ENCODE results near the gene SMKR1.
A peak's percentile ranks its signal among the peaks of the same experiment; 100 is the strongest.
"Not testable (repeated sequence)": the region's sequence is repeated elsewhere in the genome, so short reads cannot be mapped to it uniquely, and the experiment has no call there.

Gene SMKR1

GRCh38 chr7:129530795-129531391 is 28.6 kb downstream of the SMKR1 start:
- no peak for DNase-seq

GRCh38 chr7:129531721-129532120 is 29.4 kb downstream of the SMKR1 start:
- no peak for DNase-seq

GRCh38 chr7:129532375-129532774 is 30.0 kb downstream of the SMKR1 start:
- DNase-seq = no peak

DNA sequence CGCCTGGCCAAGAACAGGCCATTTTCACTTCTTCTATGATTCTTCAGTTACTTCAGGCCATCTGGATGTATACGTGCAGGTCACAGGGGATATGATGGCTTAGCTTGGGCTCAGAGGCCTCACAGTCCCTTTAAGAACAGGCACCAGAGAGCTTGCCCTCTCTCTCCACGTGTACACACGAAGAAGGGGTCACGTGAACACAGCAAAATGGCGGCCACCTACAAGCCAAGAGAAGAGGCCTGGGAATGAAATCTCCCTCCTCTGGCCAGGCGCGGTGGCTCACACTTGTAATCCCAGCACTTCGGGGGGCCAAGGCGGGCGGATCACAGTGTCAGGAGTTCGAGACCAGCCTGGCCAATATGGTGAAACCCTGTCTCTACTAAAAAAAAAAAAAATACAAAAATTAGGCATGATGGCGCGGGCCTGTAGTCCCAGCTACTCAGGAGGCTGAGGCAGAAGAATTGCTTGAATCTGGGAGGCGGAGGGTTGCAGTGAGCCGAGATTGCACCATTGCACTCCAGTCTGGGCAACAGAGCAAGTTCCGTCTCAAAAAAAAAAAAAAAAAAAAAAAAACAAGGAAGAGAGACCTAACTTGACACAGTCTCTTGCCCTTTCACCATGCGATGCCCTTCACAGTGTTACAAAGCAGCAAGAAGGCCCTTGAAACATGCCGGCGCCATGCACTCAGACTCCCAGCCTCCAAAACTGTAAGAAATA is 32.4 kb downstream of the SMKR1 start:
- not testable (repeated sequence) for DNase-seq

DNA sequence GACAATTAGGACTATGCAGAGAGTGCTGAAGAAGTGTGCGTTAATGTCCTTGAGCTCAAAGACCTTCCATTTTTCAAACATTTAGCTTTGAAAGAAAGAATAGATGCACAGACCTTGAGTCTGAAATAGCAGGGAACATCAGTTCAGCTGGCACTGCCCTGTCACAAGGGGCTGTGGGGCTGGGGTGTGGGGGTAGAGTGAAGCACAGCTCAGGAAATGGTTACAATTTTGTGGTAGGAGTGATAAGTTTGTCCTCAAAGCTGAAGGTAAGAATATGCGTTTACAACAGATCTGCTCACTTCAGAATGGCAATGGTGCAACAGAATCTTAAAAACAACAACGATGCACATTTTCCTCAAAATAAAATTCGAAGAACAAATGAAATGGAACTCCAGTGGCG is 33.6 kb downstream of the SMKR1 start:
- no peak for DNase-seq

DNA sequence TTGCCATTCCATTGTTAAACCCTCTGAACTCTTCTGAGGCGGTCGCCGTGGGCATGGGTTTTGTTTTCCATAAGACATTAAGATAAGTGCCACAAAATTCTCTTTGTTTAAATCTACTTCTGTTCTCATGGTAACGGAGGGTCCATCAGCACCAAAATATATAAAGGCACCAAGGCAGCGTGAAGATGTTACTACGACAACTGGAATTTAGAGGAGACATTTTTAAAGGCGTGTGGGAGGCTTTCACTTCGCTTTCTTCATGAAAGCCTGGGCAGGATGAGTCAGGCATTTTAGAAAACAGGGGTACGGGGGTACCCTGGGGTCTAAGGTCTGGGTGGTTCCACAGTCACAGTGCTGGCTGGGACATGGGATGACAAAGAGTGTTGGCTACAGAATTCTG is 34.0 kb downstream of the SMKR1 start:
- DNase-seq = no peak

DNA sequence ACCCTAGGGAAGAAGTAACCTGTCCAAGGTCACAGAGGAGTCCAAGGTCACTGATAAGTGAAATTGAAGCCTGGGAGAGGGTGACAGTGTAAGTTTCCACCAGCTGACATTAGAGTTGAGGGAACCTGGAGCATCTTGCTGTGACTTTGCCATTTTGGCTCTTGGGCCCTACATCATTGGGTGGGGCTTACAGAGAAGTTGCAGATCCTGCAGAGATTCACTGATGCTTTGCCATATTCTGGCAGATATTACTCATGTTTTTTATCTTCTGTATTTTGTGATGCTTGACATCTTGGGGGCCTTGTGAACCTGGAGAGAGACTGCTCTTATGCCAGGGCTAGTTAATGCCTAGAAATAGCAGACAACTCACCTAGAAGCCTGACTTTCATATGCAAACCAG is 36.5 kb downstream of the SMKR1 start:
- DNase-seq = no peak

DNA sequence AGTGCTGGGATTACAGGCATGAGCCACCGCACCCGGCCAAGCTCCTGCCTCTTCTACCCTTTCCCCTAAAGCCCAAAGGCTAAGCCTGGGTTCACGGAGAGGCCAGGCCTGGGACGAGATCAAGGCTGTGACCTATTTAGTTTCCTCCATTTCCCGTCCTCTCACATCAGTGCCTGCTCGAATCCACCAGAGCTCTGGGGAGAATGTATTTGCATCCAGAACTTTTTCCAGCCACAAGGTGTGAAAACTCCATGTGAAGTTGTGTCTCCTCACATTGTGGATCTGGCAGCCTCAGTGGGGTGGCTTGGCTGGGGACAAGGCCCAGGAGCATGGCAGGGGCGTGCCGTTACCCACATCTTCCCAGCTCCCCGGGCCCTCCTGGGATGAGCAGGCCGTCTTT is 38.0 kb downstream of the SMKR1 start:
- no peak for DNase-seq

DNA sequence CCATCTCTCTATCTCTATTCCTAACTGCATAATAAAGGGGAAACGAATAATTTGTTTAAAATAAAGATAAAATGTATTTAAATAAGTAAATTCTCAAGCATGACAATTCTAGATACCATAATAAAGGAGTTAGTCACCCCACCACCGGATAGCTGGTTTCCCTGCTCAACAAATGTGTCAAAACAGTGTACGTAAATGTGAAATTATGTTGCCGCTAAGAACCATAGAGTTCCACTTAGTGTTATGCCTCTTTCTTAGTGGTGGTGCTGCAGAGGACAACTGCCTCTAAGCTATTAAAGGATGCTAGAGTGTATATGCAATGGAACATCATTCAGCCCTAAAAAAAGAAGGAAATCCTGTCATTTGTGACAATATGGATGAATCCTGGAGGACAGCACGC is 42.4 kb downstream of the SMKR1 start:
- no peak for DNase-seq

DNA sequence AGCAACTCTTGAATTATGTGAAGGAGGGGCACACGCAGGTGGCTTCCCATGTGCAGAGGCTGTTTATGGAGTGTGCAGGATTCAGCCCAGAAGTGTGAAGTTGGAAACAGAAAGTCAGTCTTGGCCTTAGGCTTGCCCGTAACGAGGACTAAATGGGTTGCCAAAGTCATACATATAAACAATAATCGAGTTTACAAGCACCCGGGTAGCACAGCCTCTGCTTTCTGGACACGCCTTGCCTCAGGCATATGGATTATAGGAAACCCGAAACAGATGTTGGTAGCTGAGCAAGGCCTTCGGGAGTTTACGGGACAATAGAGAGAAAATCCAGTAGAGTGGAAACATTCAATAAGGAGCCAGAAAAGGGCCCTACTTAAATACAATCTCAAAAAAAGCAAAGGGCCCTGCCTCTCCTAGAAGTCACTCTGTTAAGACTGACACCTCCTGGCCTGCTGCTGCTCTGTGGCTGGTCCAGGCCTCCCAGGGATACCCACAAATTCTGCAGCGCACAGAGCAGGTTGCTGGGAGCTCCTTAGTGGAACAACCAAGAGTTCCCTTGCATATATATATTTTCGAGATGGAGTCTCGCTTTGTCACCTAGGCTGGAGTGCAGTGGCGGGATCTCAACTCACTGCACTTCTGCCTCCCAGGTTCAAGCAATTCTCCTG is 48.5 kb downstream of the SMKR1 start:
- no peak for DNase-seq

GRCh38 chr7:129553899-129554461 is 51.6 kb downstream of the SMKR1 start:
- peak; percentile 9 for DNase-seq

DNA sequence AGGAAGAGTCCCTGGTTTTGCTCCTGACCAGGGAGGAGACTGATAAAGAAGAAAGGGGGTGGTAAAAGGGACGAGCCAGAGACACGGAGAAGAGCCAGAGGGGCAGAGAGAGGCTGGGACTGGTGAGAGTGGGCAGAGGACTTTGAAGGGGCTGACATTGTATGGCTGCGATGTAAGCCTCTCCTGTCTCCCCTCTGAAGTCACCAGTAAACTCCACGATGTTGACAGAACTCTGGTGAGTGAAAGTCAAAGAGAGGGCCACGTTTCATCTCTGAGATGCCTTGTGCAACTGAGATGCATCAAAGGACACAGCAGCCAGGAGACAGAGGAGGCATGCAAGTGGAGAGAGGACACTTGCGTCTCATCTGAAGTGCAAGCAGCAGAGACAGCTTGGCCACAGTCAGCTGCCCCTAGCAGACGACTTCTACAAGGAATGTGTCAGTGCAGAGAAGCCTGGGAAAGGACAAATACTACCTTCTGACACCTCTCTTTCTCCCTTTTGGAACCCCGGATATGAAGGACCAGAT is 54.3 kb downstream of the SMKR1 start:
- DNase-seq = no peak

DNA sequence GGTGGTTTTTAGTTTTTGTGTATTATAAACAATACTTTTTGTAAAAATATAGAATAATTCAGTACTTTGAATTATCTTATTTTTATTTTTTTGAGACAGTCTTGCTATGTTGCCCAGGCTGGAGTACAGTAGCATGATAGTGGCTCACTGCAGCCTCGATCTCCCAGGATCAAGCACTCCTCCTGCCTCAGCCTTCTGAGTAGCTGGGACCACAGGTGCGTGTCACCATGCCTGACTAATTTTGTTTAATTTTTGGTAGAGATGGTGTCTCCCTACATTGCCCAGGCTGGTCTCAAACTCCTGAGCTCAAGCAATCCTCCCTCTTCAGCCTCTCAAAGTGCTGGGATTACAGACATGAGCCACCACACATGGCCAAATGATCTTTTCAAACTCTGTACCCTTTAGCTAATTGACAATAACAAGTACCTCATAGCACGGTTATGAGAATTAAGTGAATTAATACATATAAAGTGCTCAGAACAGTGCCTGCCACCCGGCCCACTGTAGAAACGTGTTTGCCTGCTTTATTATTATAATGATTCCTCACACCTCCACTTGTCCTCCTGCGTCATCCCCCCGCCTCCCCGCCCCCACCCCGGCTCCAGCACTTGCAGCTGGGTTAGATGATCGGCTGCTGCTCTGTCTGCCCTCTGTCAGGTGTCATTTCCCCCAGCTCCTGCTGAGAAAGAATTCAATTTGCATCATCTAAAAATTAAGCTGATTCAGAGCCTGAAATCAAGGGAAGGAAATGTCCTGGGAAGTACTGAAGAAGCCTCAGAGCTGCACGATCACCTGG is 55.6 kb downstream of the SMKR1 start:
- DNase-seq = no peak

- DNase-seq = no peak
Observed at GRCh38 chr7:129559564-129559963, 57.2 kb downstream of the SMKR1 start.

GRCh38 chr7:129560831-129561230 is 58.5 kb downstream of the SMKR1 start:
- no peak for DNase-seq

- no peak for DNase-seq
Observed at GRCh38 chr7:129561677-129562359, 59.5 kb downstream of the SMKR1 start.
